CD14-positive monocyte (primary cell): ENCODE measurements around the gene TUBB4B. TPM values are rescaled to one million over a fixed set of nuclear protein-coding genes. Genes with fewer than 3 reads are reported as not detected.
A peak's percentile ranks its signal among the peaks of the same experiment; 100 is the strongest.

Source experiments
- DNase-seq, 3 donors: peaks; one replicate each; pipeline ENCODE4 v3.0.0-alpha.2; 2011 to 2022
- H2AFZ ChIP-seq: 2 replicates; pipeline ENCODE4 v1.6.0; 2012; ENCODE audit warnings: mild to moderate bottlenecking, low read depth, low read length, inconsistent platforms; ENCODE audit not compliant: insufficient read depth, poor library complexity, severe bottlenecking
- H3K27ac ChIP-seq, 2 donors: 1 replicate in 1 of 2; 2 replicates in 1 of 2; pipeline ENCODE4 v1.5.1; 2012 to 2013; ENCODE audit warnings: low read length in 2 of 2, control low read depth in 1 of 2, inconsistent platforms in 1 of 2, low read depth in 1 of 2, mild to moderate bottlenecking in 1 of 2
- H3K27me3 ChIP-seq, 2 donors: one replicate each; pipeline versions ENCODE4 v1.6.0 to v1.6.1; 2011 to 2013; ENCODE audit warnings: low read length in 2 of 2; ENCODE audit not compliant: control insufficient read depth in 2 of 2, insufficient read depth in 2 of 2
- H3K36me3 ChIP-seq, 2 donors: replicated peaks in 1 of 2; 1 replicate in 1 of 2; 2 replicates in 1 of 2; pipeline versions ENCODE4 v1.5.1 to v1.6.1; 2012 to 2013; ENCODE audit warnings: low read length in 2 of 2, control low read depth in 1 of 2, inconsistent platforms in 1 of 2, mild to moderate bottlenecking in 1 of 2; ENCODE audit not compliant: insufficient read depth in 2 of 2, control insufficient read depth in 1 of 2
- H3K4me1 ChIP-seq, 2 donors: 1 replicate in 1 of 2; 2 replicates in 1 of 2; pipeline versions ENCODE4 v1.5.1 to v1.6.1; 2012 to 2013; ENCODE audit warnings: low read length in 2 of 2, control low read depth in 1 of 2, inconsistent platforms in 1 of 2, mild to moderate bottlenecking in 1 of 2, moderate library complexity in 1 of 2; ENCODE audit not compliant: insufficient read depth in 2 of 2, control insufficient read depth in 1 of 2
- H3K4me2 ChIP-seq: replicated peaks from 2 replicates; pipeline ENCODE3; 2012; ENCODE audit warnings: low read length, moderate library complexity, mild to moderate bottlenecking; ENCODE audit not compliant: poor library complexity, severe bottlenecking; ENCODE audit errors: extremely low read depth
- H3K4me3 ChIP-seq, 3 experiments: fragments of 200-600 bp in 1 of 3; sonication (generic) in 1 of 3; replicated peaks in 1 of 3; 1 replicate in 2 of 3; 2 replicates in 1 of 3; pipeline ENCODE4 v1.5.1; 2011 to 2013; ENCODE audit warnings: low read length in 3 of 3, mild to moderate bottlenecking in 3 of 3, control low read depth in 2 of 3, low read depth in 2 of 3, inconsistent platforms in 1 of 3, moderate library complexity in 1 of 3
- H3K79me2 ChIP-seq: 2 replicates; pipeline ENCODE4 v1.6.0; 2012; ENCODE audit warnings: mild to moderate bottlenecking, control low read depth, inconsistent platforms, low read length, moderate library complexity; ENCODE audit not compliant: insufficient read depth
- H3K9ac ChIP-seq: 2 replicates; pipeline ENCODE4 v1.6.0; 2017; ENCODE audit warnings: low read length, mild to moderate bottlenecking; ENCODE audit not compliant: insufficient read depth, poor library complexity, severe bottlenecking
- H3K9me3 ChIP-seq, 2 donors: replicated peaks in 1 of 2; 1 replicate in 1 of 2; 2 replicates in 1 of 2; pipeline versions ENCODE4 v1.5.1 to v1.6.1; 2012 to 2013; ENCODE audit warnings: low read length in 2 of 2, control low read depth in 1 of 2; ENCODE audit not compliant: control insufficient read depth in 1 of 2, insufficient read depth in 1 of 2
- H4K20me1 ChIP-seq: 2 replicates; pipeline ENCODE4 v1.6.0; 2012; ENCODE audit warnings: mild to moderate bottlenecking, low read length, control low read depth, moderate library complexity; ENCODE audit not compliant: insufficient read depth
- H3K27ac Mint-ChIP-seq, 7 donors: one replicate each; pipeline ENCODE4 v1.8.0; 2020; ENCODE audit warnings: mild to moderate bottlenecking in 7 of 7, mixed read lengths in 7 of 7, moderate library complexity in 6 of 7, inconsistent platforms in 2 of 7
- H3K27me3 Mint-ChIP-seq, 3 donors: one replicate each; pipeline ENCODE4 v1.8.0; 2021 to 2022; ENCODE audit warnings: low read depth in 3 of 3, mild to moderate bottlenecking in 3 of 3, mixed read lengths in 3 of 3, moderate library complexity in 3 of 3, inconsistent platforms in 1 of 3
- H3K36me3 Mint-ChIP-seq, 2 donors: one replicate each; pipeline ENCODE4 v1.8.0; 2020; ENCODE audit warnings: mixed read lengths in 2 of 2, inconsistent platforms in 1 of 2, mild to moderate bottlenecking in 1 of 2
- H3K4me1 Mint-ChIP-seq: one replicate; pipeline ENCODE4 v1.8.0; 2020; ENCODE audit warnings: mild to moderate bottlenecking, mixed read lengths
- H3K4me3 Mint-ChIP-seq, 2 donors: one replicate each; pipeline ENCODE4 v1.8.0; 2020; ENCODE audit warnings: mild to moderate bottlenecking in 2 of 2, mixed read lengths in 2 of 2, moderate library complexity in 1 of 2
- H3K9me3 Mint-ChIP-seq, 7 donors: one replicate each; pipeline ENCODE4 v1.8.0; 2020 to 2022; ENCODE audit warnings: mixed read lengths in 7 of 7, mild to moderate bottlenecking in 6 of 7, moderate library complexity in 6 of 7, inconsistent platforms in 2 of 7
- CTCF ChIP-seq: fragments of 200-600 bp; IDR thresholded peaks from one replicate; pipeline ENCODE4 v1.8.0; 2022; ENCODE audit warnings: antibody characterized with exemption, mild to moderate bottlenecking
- whole genome bisulfite sequencing: methylation state at CpG from one replicate; pipeline ENCODE4 v1.1.5; 2013; ENCODE audit warnings: missing lambda C conversion rate; ENCODE audit not compliant: insufficient coverage; 5-methylcytosine and 5-hydroxymethylcytosine counted together
- intact Hi-C, 2 donors: fragments of 100-400 bp; cut with micrococcal nuclease; formaldehyde crosslinking; loops; one replicate each; pipeline versions ENCODE4 v1.15.0 to v1.15.1; 2023
- polyA plus RNA-seq, 3 donors: library from polyadenylated mRNA; depleted of rRNA in 1 of 3; unstranded in 2 of 3; stranded (reverse) in 1 of 3; fragments of 300-500 nt in 2 of 3; fragments of >200 nt in 1 of 3; fragmentation: Illumina TruSeq in 2 of 3; gene quantifications; 1 replicate in 2 of 3; 2 replicates in 1 of 3; pipeline ENCODE4 v1.2.3, GENCODE V29; 2012 to 2021

Gene TUBB4B
- polyA plus RNA-seq, 3 donors: 58.1 to 284 (median 70.8) TPM

GRCh38 chr9:137286975-137287383 lies 45.9 kb downstream of the TUBB4B start:
- Mint-ChIP-seq H3K4me3 (peak overlapping the region in 1 of 2 donors; percentile 7), H3K4me1 (peaks cover 26% of the 10 kb centered on the region), H3K9me3 (peaks cover 0 to 11% (median 7%) of the 10 kb centered on the region in 7 donors), H3K27ac (no peak overlapping the region), H3K27me3 (peaks cover 4 to 7% (median 5%) of the 10 kb centered on the region in 3 donors), H3K36me3 (peaks cover 21 to 26% of the 10 kb centered on the region in 2 donors)
- Histone ChIP-seq H3K4me2 (no peak overlapping the region), H4K20me1 (peaks cover 29% of the 10 kb centered on the region), H3K9me3 (peaks cover 0 to 8% of the 10 kb centered on the region in 2 donors), H3K4me3 (no peak overlapping the region), H3K4me1 (peaks cover 11 to 29% of the 10 kb centered on the region in 2 donors), H3K27me3 (no peaks in the 10 kb centered on the region), H3K79me2 (no peaks in the 10 kb centered on the region), H3K36me3 (peaks cover 10 to 22% of the 10 kb centered on the region in 2 donors), H3K27ac (no peak overlapping the region), H2AFZ (no peak overlapping the region), H3K9ac (no peak overlapping the region)
- peak in 2 of 3 donors; percentile 32 to 34 for DNase-seq
- intact Hi-C loops: no loop called here
- no peak for TF ChIP-seq CTCF
- 68% methylated on average over 12 of the region's 14 CpGs for WGBS

GRCh38 chr9:137293094-137293481 lies 52.0 kb downstream of the TUBB4B start:
- peaks cover 0 to 9% of the 10 kb centered on the region in 2 donors for H3K36me3 Mint-ChIP-seq
- H3K4me2 ChIP-seq: no peak overlapping the region
- no peak overlapping the region for H3K9ac ChIP-seq
- H3K27me3 Mint-ChIP-seq: peaks cover 48 to 53% (median 53%) of the 10 kb centered on the region in 3 donors
- H3K4me3 ChIP-seq: no peak overlapping the region
- no peak for DNase-seq
- H3K9me3 ChIP-seq: peaks cover 11 to 13% of the 10 kb centered on the region in 2 donors
- H3K27ac Mint-ChIP-seq: peak overlapping the region in 1 of 7 donors; percentile 28
- H4K20me1 ChIP-seq: no peaks in the 10 kb centered on the region
- H3K4me1 Mint-ChIP-seq: peaks cover 10% of the 10 kb centered on the region
- WGBS: 92% methylated on average over 8 of the region's 15 CpGs
- no peak for TF ChIP-seq CTCF
- H3K36me3 ChIP-seq: no peaks in the 10 kb centered on the region
- peak overlapping the region in 1 of 2 donors; percentile 65 for H3K4me3 Mint-ChIP-seq
- intact Hi-C loops: loop anchor here in 1 of 2 donors (10.0 kb wide), 2 partner anchors 152 to 232 kb away; partner anchors contain the start of gene ENTPD8
- H3K27ac ChIP-seq: no peak overlapping the region
- H3K4me1 ChIP-seq: peaks cover 6 to 8% of the 10 kb centered on the region in 2 donors
- no peak overlapping the region for H2AFZ ChIP-seq
- no peaks in the 10 kb centered on the region for H3K79me2 ChIP-seq
- peaks cover 25 to 45% of the 10 kb centered on the region in 2 donors for H3K27me3 ChIP-seq
- peaks cover 5 to 23% (median 15%) of the 10 kb centered on the region in 7 donors for H3K9me3 Mint-ChIP-seq

Other genes with a start within 250 kb of the TUBB4B start
- 10 to 100 TPM; 35.3 to 92.9 (median 40.7) TPM for gene PAXX, start 248.9 kb upstream of the TUBB4B start, polyA plus RNA-seq
- gene CLIC3, start 244.7 kb upstream of the TUBB4B start, polyA plus RNA-seq: under 1 TPM in 2 of 3 donors, not detected in 1; 0.29 to 0.51 TPM
- gene ABCA2, start 213.1 kb upstream of the TUBB4B start, polyA plus RNA-seq: 10 to 100 TPM in 1 of 3 donors, under 1 TPM in 2; 0.18 to 30.7 (median 0.40) TPM
- gene FUT7, start 209.2 kb upstream of the TUBB4B start, polyA plus RNA-seq: 10 to 100 TPM in 2 of 3 donors, 1 to 10 TPM in 1; 6.1 to 13.4 (median 10.5) TPM
- gene NPDC1, start 195.1 kb upstream of the TUBB4B start, polyA plus RNA-seq: 1 to 10 TPM in 1 of 3 donors, under 1 TPM in 1, not detected in 1; 0.51 to 2.7 TPM
- gene ENTPD2, start 187.2 kb upstream of the TUBB4B start, polyA plus RNA-seq: not detected
- gene SAPCD2, start 170.7 kb upstream of the TUBB4B start, polyA plus RNA-seq: 1 to 10 TPM in 2 of 3 donors, under 1 TPM in 1; 0.03 to 3.1 (median 1.7) TPM
- 10 to 100 TPM in 2 of 3 donors, 1 to 10 TPM in 1; 5.7 to 16.7 (median 14.8) TPM for gene UAP1L1, start 163.8 kb upstream of the TUBB4B start, polyA plus RNA-seq
- gene MAN1B1, start 154.3 kb upstream of the TUBB4B start, polyA plus RNA-seq: 10 to 100 TPM; 29.3 to 38.2 (median 33.3) TPM
- 100 to 1,000 TPM in 2 of 3 donors, 10 to 100 TPM in 1; 68.3 to 287 (median 150) TPM for gene DPP7, start 126.6 kb upstream of the TUBB4B start, polyA plus RNA-seq
- gene GRIN1, start 102.1 kb upstream of the TUBB4B start, polyA plus RNA-seq: not detected
- gene LRRC26, start 71.2 kb upstream of the TUBB4B start, polyA plus RNA-seq: not detected
- gene TMEM210, start 69.2 kb upstream of the TUBB4B start, polyA plus RNA-seq: not detected
- 10 to 100 TPM in 1 of 3 donors, 1 to 10 TPM in 2; 1.9 to 76.8 (median 2.0) TPM for gene ANAPC2, start 52.7 kb upstream of the TUBB4B start, polyA plus RNA-seq
- gene SSNA1, start 52.6 kb upstream of the TUBB4B start, polyA plus RNA-seq: 100 to 1,000 TPM in 1 of 3 donors, 10 to 100 TPM in 2; 87.0 to 118 (median 98.3) TPM
- gene TPRN, start 40.5 kb upstream of the TUBB4B start, polyA plus RNA-seq: 1 to 10 TPM in 1 of 3 donors, under 1 TPM in 2; 0.30 to 4.6 (median 0.46) TPM
- 10 to 100 TPM; 13.1 to 88.1 (median 76.1) TPM for gene TMEM203, start 35.6 kb upstream of the TUBB4B start, polyA plus RNA-seq
- gene NDOR1, start 35.6 kb upstream of the TUBB4B start, polyA plus RNA-seq: 10 to 100 TPM in 1 of 3 donors, 1 to 10 TPM in 2; 4.4 to 26.9 (median 5.2) TPM
- 1 to 10 TPM in 1 of 3 donors, not detected in 2; 1.5 TPM for gene RNF208, start 19.0 kb upstream of the TUBB4B start, polyA plus RNA-seq
- gene CYSRT1, start 16.1 kb upstream of the TUBB4B start, polyA plus RNA-seq: under 1 TPM in 1 of 3 donors, not detected in 2; 0.17 TPM
- gene RNF224, start 13.8 kb upstream of the TUBB4B start, polyA plus RNA-seq: not detected
- gene SLC34A3, start 10.4 kb upstream of the TUBB4B start, polyA plus RNA-seq: not detected
- not detected for gene STPG3, start 10.0 kb downstream of the TUBB4B start, polyA plus RNA-seq
- 10 to 100 TPM; 17.3 to 44.2 (median 18.8) TPM for gene NELFB, start 14.0 kb downstream of the TUBB4B start, polyA plus RNA-seq
- 10 to 100 TPM; 13.7 to 17.6 (median 15.4) TPM for gene TOR4A, start 36.4 kb downstream of the TUBB4B start, polyA plus RNA-seq
- 10 to 100 TPM in 1 of 3 donors, not detected in 2; 15.4 TPM for gene NRARP, start 61.0 kb downstream of the TUBB4B start, polyA plus RNA-seq
- gene EXD3, start 181.9 kb downstream of the TUBB4B start, polyA plus RNA-seq: 10 to 100 TPM in 1 of 3 donors, 1 to 10 TPM in 2; 2.0 to 10.8 (median 3.0) TPM
- 1 to 10 TPM; 1.3 to 9.4 (median 1.6) TPM for gene NOXA1, start 182.1 kb downstream of the TUBB4B start, polyA plus RNA-seq
- gene ENTPD8, start 200.1 kb downstream of the TUBB4B start, polyA plus RNA-seq: not detected
- gene NSMF, start 218.0 kb downstream of the TUBB4B start, polyA plus RNA-seq: 10 to 100 TPM in 1 of 3 donors, 1 to 10 TPM in 2; 4.6 to 68.4 (median 5.3) TPM